Medulla oblongata (tissue), 1 donor: ENCODE measurements around the gene PKP2.
"Not testable (repeated sequence)": the region's sequence is repeated elsewhere in the genome, so short reads cannot be mapped to it uniquely, and the experiment has no call there.

Experiments
- DNase-seq: peaks from one replicate; pipeline ENCODE4 v3.0.0-alpha.2; 2015; ENCODE audit errors: extremely low spot score

The PKP2 gene

DNA sequence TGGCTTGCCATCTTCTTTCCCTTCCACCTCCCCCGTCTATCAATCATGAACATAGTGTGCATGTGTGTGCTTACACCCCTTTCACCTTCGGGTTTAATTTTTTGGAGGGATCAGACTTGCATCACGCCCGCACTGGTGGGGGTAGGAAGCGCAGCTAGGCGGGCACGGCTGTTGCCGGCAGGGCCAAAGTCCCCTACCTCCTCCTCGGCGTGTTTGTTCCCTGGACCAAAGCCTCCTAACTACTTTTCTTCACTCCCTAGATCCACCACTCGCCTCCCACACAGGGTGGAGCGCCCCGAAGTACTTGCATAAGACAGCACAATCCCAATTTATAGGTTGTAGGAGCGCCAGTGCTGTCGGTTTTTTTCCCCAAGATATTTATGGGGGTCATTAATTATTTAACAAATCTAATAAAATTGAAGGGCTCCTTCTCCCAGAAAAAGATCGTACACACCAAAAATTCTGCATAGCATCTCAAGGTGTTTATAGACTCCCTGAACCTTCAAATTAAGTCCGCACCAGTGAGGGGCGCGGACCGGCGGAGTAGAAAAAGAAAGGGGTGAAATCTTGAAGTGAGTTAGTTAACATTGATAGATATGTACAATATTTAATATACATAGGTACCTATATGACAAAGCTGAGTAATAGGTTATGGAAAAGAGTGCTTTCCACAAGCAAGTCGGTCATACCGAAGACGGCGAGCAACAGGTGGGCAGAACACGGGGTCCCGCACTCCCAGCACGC is 717 bp downstream of the PKP2 start:
- no peak for DNase-seq

GRCh38 chr12:32894566-32894965 is 2.0 kb downstream of the PKP2 start:
- DNase-seq: no peak

DNA sequence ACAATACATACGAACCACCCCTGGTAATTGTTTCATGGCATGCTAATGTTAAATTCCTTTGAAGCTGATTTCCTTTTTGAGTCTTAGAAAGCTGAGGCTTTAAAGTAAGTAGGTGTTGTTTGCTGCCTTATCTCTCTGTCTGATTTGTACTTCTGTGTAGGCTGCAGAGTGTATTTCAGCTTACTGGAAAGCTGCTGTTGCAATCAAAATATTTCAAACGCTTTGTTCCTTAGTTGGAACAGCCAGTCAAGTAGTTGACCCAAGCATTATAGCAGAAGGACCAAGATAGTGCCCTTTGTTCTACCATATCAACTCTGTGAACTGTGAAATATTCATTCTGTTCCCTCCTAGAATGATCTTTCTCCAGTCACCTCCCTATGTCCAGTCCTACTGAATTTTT is 3.1 kb downstream of the PKP2 start:
- no peak for DNase-seq

- DNase-seq: no peak
Observed at GRCh38 chr12:32893043-32893442, 3.5 kb downstream of the PKP2 start.

DNA sequence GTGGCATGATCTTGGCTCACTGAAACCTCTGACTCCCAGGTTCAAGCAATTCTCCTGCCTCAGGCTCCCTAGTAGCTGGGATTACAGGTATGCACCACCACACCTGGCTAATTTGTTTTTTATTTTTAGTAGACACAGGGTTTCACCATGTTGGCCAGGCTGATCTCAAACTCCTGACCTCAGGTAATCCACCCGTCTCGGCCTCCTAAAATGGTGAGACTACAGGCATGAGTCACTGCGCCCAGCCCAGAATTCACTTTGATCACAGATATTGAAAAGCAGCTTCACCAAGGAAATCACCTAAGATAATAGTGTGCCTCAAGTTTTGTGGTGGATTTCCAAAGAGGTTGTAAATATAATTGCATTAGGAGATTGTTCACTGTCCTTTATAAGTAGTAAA is 4.2 kb downstream of the PKP2 start:
- not testable (repeated sequence) for DNase-seq

DNA sequence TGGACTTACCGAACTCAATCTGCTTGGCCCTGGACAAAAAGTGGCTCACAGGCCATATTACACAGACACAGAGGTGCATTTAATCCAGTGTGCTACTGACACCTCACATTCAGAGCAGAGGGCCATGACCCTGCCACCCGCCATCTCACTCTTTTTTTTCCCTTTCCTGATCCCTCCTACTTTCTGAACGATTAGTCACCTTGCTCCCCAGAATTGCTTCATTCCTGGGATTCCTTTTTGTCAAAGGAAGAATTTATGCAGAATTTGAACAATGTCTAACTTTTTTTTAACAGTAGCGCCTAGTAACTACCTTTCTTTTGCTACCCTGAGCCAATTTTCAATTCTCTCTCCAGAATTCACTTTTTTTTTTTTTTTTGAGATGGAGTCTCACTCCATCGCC is 4.6 kb downstream of the PKP2 start:
- DNase-seq: no peak

DNA sequence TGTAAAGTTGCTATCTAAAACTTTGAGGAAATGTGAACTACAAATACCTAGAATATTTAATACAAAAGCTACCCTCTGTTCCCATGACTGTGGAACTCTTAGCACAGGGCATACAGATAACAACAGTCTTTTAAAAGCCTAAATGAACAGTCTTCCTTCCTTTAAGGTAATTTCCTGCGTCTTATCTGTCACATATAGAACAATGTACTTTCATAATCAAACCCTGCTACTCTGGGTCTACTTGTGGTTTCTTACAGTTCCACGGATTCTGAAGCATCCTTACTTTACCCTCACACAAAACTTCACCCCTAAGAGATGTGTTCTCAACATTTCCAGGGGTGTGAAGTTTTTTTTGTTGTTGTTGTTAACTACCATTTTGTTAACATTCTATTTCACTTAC is 5.1 kb downstream of the PKP2 start:
- no peak for DNase-seq

- DNase-seq: no peak
Observed at GRCh38 chr12:32889011-32889760, 7.4 kb downstream of the PKP2 start.

DNA sequence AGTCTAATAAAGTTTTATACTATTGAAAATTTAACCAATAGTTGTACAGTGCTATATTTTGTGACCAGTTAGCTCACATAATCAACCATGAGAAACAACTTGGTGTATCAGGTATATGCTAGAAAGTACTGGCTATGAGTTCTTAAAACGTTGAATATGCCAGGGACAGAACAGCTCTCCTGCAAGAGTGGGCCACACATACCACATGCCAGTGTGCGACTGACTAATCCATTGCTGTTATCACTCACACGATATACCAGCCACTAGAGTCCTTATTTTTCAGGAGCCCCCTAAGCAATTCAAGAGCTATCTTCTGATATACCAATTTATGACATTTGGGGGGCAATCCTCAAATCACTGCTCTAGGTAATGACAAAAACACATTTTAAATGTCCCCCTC is 9.5 kb downstream of the PKP2 start:
- no peak for DNase-seq

GRCh38 chr12:32885831-32886230 is 10.7 kb downstream of the PKP2 start:
- DNase-seq: no peak

- DNase-seq: no peak
Observed at GRCh38 chr12:32884962-32885361, 11.6 kb downstream of the PKP2 start.

GRCh38 chr12:32881702-32882101 is 14.9 kb downstream of the PKP2 start:
- no peak for DNase-seq

- DNase-seq: no peak
Observed at GRCh38 chr12:32881107-32881506, 15.5 kb downstream of the PKP2 start.

DNA sequence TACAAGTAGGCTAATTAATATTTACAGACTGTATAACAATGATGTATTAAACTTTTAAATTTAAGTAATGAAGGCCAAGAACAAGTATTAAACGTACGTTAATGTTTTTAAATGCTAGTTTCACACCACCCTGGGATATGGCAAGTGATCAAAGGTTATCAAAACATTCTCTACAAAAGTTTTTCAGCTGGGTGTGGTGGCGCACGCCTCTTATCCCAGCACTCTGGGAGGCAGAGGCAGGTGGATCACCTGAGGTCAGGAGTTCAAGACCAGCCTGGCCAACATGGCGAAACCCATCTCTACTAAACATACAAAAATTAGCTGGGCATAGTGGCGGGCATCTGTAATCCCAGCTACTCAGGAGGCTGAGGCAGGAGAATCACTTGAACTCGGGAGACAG is 17.5 kb downstream of the PKP2 start:
- not testable (repeated sequence) for DNase-seq

GRCh38 chr12:32877601-32878459 is 18.7 kb downstream of the PKP2 start:
- no peak for DNase-seq

DNA sequence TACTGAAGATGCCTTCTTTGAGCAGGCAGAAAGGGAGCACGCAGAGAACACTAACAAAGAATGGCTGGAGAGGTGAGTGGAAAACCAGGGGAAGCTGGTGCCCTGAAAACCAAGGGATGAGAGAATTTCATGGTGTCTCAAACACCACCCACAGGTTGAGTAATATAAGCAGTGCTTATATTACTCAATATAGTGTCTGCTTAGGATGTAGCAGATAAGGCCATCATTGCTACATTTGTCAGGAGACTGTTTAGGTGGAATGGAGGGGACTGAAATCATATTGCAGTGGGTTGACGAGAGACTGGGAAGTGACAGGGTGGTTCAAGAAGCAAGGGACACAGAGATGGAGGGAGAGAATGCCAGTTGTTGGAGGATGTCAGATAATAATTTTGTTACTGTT is 20.6 kb downstream of the PKP2 start:
- no peak for DNase-seq

GRCh38 chr12:32874975-32875374 is 21.6 kb downstream of the PKP2 start:
- DNase-seq: no peak

DNA sequence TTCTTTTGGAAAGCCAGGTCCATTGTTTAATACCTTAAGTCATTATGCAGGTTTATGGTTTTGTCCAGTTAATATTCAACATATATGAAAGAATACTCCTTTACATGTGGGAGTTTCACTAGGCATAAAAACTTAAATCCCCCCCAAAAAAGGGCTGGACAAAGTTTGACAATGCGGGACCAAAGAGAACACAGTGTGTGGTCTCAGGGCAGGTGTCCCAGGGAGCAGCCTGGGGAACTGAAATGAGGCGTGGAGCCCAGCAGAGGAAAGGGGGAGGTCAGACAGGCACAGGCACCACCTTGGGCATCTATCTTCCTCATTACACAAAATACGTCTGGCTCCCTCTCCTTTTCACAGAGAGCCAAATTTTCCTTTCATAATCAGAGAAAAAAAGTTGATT is 22.5 kb downstream of the PKP2 start:
- no peak for DNase-seq

DNA sequence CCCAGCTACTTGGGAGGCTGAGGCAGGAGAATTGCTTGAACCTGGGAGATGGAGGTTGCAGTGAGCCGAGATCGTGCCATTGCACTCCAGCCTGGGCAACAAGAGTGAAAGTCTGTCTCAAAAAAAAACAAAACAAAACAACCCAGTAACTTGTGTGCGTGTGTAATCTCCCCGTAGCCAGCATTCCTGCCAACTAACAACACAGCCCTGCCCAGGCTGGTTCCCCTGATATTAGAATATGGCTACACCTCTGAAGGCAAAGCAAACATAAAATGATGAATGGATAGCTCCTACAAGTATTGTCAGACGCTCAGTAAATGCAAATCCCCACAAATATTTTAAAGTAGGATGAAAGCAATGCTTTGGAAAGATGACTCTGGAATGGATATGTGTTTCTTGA is 24.2 kb downstream of the PKP2 start:
- not testable (repeated sequence) for DNase-seq

- no peak for DNase-seq
Observed at GRCh38 chr12:32870716-32871115, 25.9 kb downstream of the PKP2 start.

DNA sequence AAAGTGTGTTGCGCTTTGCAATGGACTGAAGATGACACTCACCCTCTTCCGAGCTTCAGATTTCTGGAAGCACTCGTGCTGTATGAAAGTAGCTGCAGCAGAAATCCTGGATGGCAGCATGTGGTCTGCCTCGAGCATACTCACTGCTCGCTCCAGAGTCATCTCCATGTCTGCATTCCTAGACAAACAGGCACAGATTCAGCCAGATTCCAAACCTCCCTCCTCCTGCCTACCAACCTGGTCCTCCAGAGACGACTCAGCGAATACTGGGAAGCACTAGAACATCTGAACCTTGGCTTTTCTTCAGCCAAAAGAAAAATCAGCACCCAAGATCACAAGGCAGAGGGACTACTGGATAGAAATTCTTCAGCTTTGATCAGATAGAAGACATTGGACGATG is 27.7 kb downstream of the PKP2 start:
- no peak for DNase-seq

GRCh38 chr12:32864731-32865130 is 31.8 kb downstream of the PKP2 start:
- no peak for DNase-seq

DNA sequence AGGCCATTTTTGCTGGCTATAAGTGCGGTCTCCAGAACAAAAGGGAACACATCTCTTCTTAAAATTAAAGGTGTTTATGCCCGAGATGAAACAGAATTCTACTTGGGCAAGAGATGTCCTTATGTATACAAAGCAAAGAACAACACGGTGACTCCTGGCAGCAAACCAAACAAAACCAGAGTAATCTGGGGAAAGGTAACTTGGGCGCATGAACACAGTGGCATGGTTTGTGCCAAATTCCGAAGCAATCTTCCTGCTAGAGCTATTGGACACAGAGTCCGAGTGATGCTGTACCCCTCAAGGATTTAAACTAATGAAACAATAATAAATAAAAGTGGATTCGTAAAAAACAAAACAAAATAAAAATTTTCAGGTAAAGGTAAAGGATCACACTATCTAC is 33.4 kb downstream of the PKP2 start:
- no peak for DNase-seq
